Keratinocyte (primary cell): ENCODE data around the gene ROR2. TPM values are rescaled to one million over a fixed set of nuclear protein-coding genes. Genes with fewer than 3 reads are reported as not detected.
A peak's percentile ranks its signal among the peaks of the same experiment; 100 is the strongest.
"Not testable (repeated sequence)": the region's sequence is repeated elsewhere in the genome, so short reads cannot be mapped to it uniquely, and the experiment has no call there.

Experiments used
- DNase-seq: peaks from one replicate; pipeline ENCODE4 v3.0.0-alpha.2; 2011; ENCODE audit warnings: low read depth, missing footprints, low spot score
- FAIRE-seq: peaks from 2 replicates; lab custom pipeline; 2011; peaks lifted over from hg19 to GRCh38; lab: Jason Lieb, UNC
- H2AFZ ChIP-seq: 2 replicates; pipeline ENCODE4 v1.6.0; 2012; ENCODE audit warnings: low read length, control low read depth, inconsistent platforms; ENCODE audit not compliant: control insufficient read depth
- H3K27ac ChIP-seq: 2 replicates; pipeline ENCODE4 v1.5.1; 2011; ENCODE audit warnings: low read length; ENCODE audit not compliant: control insufficient read depth, insufficient read depth
- H3K27me3 ChIP-seq: 3 replicates; pipeline ENCODE4 v1.6.0; 2011; ENCODE audit warnings: low read length; ENCODE audit not compliant: control insufficient read depth, insufficient read depth; ENCODE audit errors: extremely low read depth
- H3K36me3 ChIP-seq, 2 experiments: 2 replicates in 1 of 2; 3 replicates in 1 of 2; pipeline ENCODE4 v1.5.1; 2011; ENCODE audit warnings: low read length in 2 of 2, mild to moderate bottlenecking in 1 of 2; ENCODE audit not compliant: control insufficient read depth in 2 of 2, insufficient read depth in 2 of 2; ENCODE audit errors: extremely low read depth in 1 of 2
- H3K4me1 ChIP-seq: 3 replicates; pipeline ENCODE4 v1.5.1; 2011; ENCODE audit warnings: low read length; ENCODE audit not compliant: control insufficient read depth, insufficient read depth; ENCODE audit errors: extremely low read depth
- H3K4me2 ChIP-seq: 3 replicates; pipeline ENCODE4 v1.6.0; 2011; ENCODE audit warnings: low read depth, low read length; ENCODE audit not compliant: control insufficient read depth, insufficient read depth; ENCODE audit errors: extremely low read depth
- H3K4me3 ChIP-seq, 3 experiments: fragments of 200-600 bp in 1 of 3; sonication (generic) in 1 of 3; 2 replicates in 2 of 3; 3 replicates in 1 of 3; pipeline ENCODE4 v1.5.1; 2011 to 2016; ENCODE audit warnings: low read length in 3 of 3, mild to moderate bottlenecking in 3 of 3, control low read depth in 2 of 3, inconsistent platforms in 1 of 3, low read depth in 1 of 3, mixed read lengths in 1 of 3, mixed run types in 1 of 3, moderate library complexity in 1 of 3; ENCODE audit not compliant: control insufficient read depth in 2 of 3, insufficient read depth in 2 of 3; ENCODE audit errors: extremely low read depth in 1 of 3
- H3K79me2 ChIP-seq: 2 replicates; pipeline ENCODE4 v1.6.0; 2012; ENCODE audit warnings: low read length; ENCODE audit not compliant: control insufficient read depth, insufficient read depth
- H3K9ac ChIP-seq: 3 replicates; pipeline ENCODE4 v1.6.0; 2011; ENCODE audit warnings: low read length; ENCODE audit not compliant: control insufficient read depth, insufficient read depth; ENCODE audit errors: extremely low read depth
- H3K9me1 ChIP-seq: 3 replicates; pipeline ENCODE4 v1.6.0; 2011; ENCODE audit warnings: low read length; ENCODE audit not compliant: control insufficient read depth, insufficient read depth; ENCODE audit errors: extremely low read depth
- H3K9me3 ChIP-seq: 2 replicates; pipeline ENCODE4 v1.5.1; 2012; ENCODE audit warnings: low read depth, low read length; ENCODE audit not compliant: control insufficient read depth
- H4K20me1 ChIP-seq: 3 replicates; pipeline ENCODE4 v1.6.0; 2011; ENCODE audit warnings: low read length; ENCODE audit not compliant: control insufficient read depth, insufficient read depth; ENCODE audit errors: extremely low read depth
- EZH2 ChIP-seq: IDR thresholded peaks from one replicate; pipeline ENCODE4 v1.6.1; 2012; ENCODE audit warnings: inconsistent platforms, mild to moderate bottlenecking, low read length, moderate library complexity
- dilution Hi-C: fragments of 300-500 bp; cut with MboI; formaldehyde crosslinking; loops from one replicate; pipeline ENCODE4 v1.7.0; 2020; ENCODE audit warnings: low sequenced_read_pairs; ENCODE audit not compliant: extremely low pct_ligation_motif_present
- polyA plus RNA-seq, 5 experiments: library from polyadenylated mRNA; depleted of rRNA in 3 of 5; stranded (reverse) in 3 of 5; stranded (forward) in 1 of 5; unstranded in 1 of 5; fragments of >200 nt; gene quantifications; 1 replicate in 1 of 5; 2 replicates in 3 of 5; 3 replicates in 1 of 5; pipeline versions ENCODE4 v1.2.1 to v1.2.3, GENCODE V29; 2011 to 2012; ENCODE audit warnings: missing spikeins in 2 of 5, low read depth in 1 of 5, low replicate concordance in 1 of 5
- TF ChIP-seq, protein P1 (sequence below), 3 experiments: IDR thresholded peaks in 1 of 3; conservative IDR thresholded peaks in 1 of 3; optimal IDR thresholded peaks in 1 of 3; 2 replicates in 2 of 3; 3 replicates in 1 of 3; pipeline versions ENCODE3 to v1.5.1; 2011; ENCODE audit warnings: low read length in 3 of 3, mild to moderate bottlenecking in 3 of 3, moderate library complexity in 2 of 3, control low read depth in 1 of 3, inconsistent platforms in 1 of 3; ENCODE audit not compliant: insufficient read depth in 2 of 3; ENCODE audit errors: extremely low read depth in 1 of 3

Gene ROR2
- polyA plus RNA-seq, 1 donor (not counting 4 experiments of a cell fraction or from before 2014, with no cell fraction given): 0.22 TPM

DNA sequence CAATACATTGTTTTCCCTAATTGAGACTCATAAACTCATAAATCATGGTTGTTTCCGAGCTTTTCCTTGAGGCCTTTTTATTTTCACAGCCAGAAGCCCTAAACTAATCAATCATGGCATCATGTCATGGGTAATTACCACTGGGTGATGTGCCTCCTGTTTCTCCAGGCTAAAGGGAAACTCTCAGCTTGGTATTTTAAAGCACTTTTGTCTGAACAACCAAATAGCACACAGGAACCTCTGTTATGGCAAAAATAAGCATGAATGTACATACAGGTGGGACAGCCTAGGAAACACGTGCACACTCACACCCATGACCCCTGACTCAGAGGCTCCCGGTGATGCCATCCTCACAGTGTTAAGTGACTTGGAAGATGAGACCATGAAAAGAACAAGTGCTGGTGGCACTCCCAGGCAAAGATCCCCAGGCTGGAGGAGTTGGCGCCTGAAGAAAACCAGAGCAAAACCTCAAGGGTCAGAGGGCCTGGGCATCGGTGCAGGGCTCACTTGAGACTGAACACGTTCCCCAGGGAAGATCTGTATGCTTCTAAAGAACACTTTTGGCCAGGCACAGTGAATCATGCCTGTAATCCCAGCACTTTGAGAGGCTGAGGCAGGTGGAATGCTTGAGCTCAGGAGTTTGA, 154.3 kb downstream of the ROR2 start:
- dilution Hi-C loops: no loop called here
- Histone ChIP-seq H3K79me2 (no peaks in the 10 kb centered on the region), H3K9me1 (no peaks in the 10 kb centered on the region), H3K9ac (no peak overlapping the region), H3K4me2 (no peak overlapping the region), H4K20me1 (no peaks in the 10 kb centered on the region), H3K9me3 (no peaks in the 10 kb centered on the region), H3K27me3 (no peaks in the 10 kb centered on the region), H3K4me1 (peaks cover 11% of the 10 kb centered on the region), H2AFZ (no peak overlapping the region), H3K36me3 (no peaks in the 10 kb centered on the region), H3K27ac (peak overlapping the region; percentile 27), H3K4me3 (no peak overlapping the region)
- TF ChIP-seq, protein P1, sequence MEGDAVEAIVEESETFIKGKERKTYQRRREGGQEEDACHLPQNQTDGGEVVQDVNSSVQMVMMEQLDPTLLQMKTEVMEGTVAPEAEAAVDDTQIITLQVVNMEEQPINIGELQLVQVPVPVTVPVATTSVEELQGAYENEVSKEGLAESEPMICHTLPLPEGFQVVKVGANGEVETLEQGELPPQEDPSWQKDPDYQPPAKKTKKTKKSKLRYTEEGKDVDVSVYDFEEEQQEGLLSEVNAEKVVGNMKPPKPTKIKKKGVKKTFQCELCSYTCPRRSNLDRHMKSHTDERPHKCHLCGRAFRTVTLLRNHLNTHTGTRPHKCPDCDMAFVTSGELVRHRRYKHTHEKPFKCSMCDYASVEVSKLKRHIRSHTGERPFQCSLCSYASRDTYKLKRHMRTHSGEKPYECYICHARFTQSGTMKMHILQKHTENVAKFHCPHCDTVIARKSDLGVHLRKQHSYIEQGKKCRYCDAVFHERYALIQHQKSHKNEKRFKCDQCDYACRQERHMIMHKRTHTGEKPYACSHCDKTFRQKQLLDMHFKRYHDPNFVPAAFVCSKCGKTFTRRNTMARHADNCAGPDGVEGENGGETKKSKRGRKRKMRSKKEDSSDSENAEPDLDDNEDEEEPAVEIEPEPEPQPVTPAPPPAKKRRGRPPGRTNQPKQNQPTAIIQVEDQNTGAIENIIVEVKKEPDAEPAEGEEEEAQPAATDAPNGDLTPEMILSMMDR (optimal IDR thresholded peaks at IDR 0.05 in 1 of 3, IDR thresholded peaks at IDR 0.05 in 1 of 3, conservative IDR thresholded peaks at IDR 0.05 in 1 of 3; ENCODE audit: extremely low read depth in 1 of 3, insufficient read depth in 2 of 3, low read length in 3 of 3): no peak
- no peak for TF ChIP-seq EZH2
- FAIRE-seq: no peak
- DNase-seq: no peak

DNA sequence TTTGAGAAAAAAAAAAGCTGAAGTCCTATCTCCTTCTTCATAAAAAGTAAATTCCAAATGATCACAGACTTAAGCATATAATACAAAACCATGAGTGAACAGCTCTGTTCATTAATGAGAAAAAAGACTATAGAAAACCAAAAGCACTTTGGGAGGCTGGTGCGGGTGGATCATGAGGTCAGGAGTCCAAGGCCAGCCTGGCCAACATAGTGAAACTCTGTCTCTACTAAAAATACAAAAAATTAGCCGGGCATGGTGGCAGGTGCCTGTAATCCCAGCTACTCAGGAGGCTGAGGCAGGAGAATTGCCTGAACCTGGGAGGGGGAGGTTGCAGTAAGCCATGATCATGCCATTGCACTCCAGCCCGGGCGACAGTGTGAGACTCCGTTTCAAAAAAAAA, 156.7 kb downstream of the ROR2 start:
- H3K9me1 ChIP-seq, H4K20me1 ChIP-seq, dilution Hi-C loops, H2AFZ ChIP-seq, H3K27me3 ChIP-seq, H3K79me2 ChIP-seq, H3K4me3 ChIP-seq, FAIRE-seq, H3K4me2 ChIP-seq, H3K4me1 ChIP-seq, DNase-seq, H3K36me3 ChIP-seq, H3K9ac ChIP-seq, H3K27ac ChIP-seq, H3K9me3 ChIP-seq: not testable (repeated sequence)

DNA sequence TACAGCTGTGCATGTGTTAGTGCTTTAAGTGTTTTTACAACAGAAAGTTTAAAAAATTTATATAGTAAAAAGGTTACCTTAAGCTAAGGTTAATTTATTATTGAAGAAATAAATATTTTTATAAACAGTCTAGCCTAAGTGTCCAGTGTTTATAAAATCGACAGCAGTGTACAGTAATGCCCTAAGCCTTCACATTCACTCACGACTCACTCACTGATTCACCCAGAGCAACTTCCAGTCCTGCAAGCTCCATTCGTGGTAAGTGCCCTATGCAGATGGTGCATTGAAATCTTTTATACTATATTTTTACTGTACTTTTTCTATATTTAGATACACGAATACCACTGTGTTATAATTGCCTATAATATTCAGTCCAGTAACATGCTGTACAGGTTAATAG, 159.1 kb downstream of the ROR2 start:
- DNase-seq (no peak), FAIRE-seq (no peak)
- H3K36me3 ChIP-seq: no peaks in the 10 kb centered on the region
- no peak overlapping the region for H3K4me3 ChIP-seq
- dilution Hi-C loops: no loop called here
- H4K20me1 ChIP-seq: no peaks in the 10 kb centered on the region
- no peaks in the 10 kb centered on the region for H3K27me3 ChIP-seq
- TF ChIP-seq, protein P1 (optimal IDR thresholded peaks at IDR 0.05 in 1 of 3, IDR thresholded peaks at IDR 0.05 in 1 of 3, conservative IDR thresholded peaks at IDR 0.05 in 1 of 3; ENCODE audit: extremely low read depth in 1 of 3, insufficient read depth in 2 of 3, low read length in 3 of 3): no peak
- TF ChIP-seq EZH2: no peak
- peaks cover 5% of the 10 kb centered on the region for H3K4me1 ChIP-seq
- H3K9me1 ChIP-seq: no peaks in the 10 kb centered on the region
- no peaks in the 10 kb centered on the region for H3K79me2 ChIP-seq
- H3K4me2 ChIP-seq: no peak overlapping the region
- H2AFZ ChIP-seq: no peak overlapping the region
- H3K9ac ChIP-seq: no peak overlapping the region
- no peak overlapping the region for H3K27ac ChIP-seq
- no peaks in the 10 kb centered on the region for H3K9me3 ChIP-seq
